IPS DF 6.9 (cell line): ENCODE measurements around the gene WWC1.
A peak's percentile ranks its signal among the peaks of the same experiment; 100 is the strongest.
"Not testable (repeated sequence)": the region's sequence is repeated elsewhere in the genome, so short reads cannot be mapped to it uniquely, and the experiment has no call there.

ENCODE experiments used
- DNase-seq: peaks from one replicate; pipeline ENCODE4 v3.0.0-alpha.2; 2013; ENCODE audit warnings: low read depth, low spot score
- H3K27ac ChIP-seq: one replicate; pipeline ENCODE4 v1.5.1; 2013; ENCODE audit warnings: low read length, control low read depth
- H3K27me3 ChIP-seq: 2 replicates; pipeline ENCODE4 v1.6.1; 2013; ENCODE audit warnings: mild to moderate bottlenecking, low read length; ENCODE audit not compliant: control insufficient read depth, insufficient read depth
- H3K36me3 ChIP-seq: 2 replicates; pipeline ENCODE4 v1.6.1; 2013; ENCODE audit warnings: low read length; ENCODE audit not compliant: control insufficient read depth, insufficient read depth
- H3K4me1 ChIP-seq: 2 replicates; pipeline ENCODE4 v1.6.1; 2013; ENCODE audit warnings: low read length; ENCODE audit not compliant: control insufficient read depth, insufficient read depth
- H3K4me3 ChIP-seq: 2 replicates; pipeline ENCODE4 v1.5.1; 2013; ENCODE audit warnings: mild to moderate bottlenecking, low read length
- H3K9me3 ChIP-seq: 2 replicates; pipeline ENCODE4 v1.6.1; 2013; ENCODE audit warnings: low read length, inconsistent platforms; ENCODE audit not compliant: control insufficient read depth, insufficient read depth
- WGBS: extraction: QIAGEN DNeasy Blood & Tissue Kit; methylation state at CpG from one replicate; pipeline ENCODE4 v1.1.7; 2013; ENCODE audit warnings: mixed read lengths, missing lambda C conversion rate; ENCODE audit not compliant: insufficient read length, insufficient coverage; 5-methylcytosine and 5-hydroxymethylcytosine counted together

WWC1 gene

DNA sequence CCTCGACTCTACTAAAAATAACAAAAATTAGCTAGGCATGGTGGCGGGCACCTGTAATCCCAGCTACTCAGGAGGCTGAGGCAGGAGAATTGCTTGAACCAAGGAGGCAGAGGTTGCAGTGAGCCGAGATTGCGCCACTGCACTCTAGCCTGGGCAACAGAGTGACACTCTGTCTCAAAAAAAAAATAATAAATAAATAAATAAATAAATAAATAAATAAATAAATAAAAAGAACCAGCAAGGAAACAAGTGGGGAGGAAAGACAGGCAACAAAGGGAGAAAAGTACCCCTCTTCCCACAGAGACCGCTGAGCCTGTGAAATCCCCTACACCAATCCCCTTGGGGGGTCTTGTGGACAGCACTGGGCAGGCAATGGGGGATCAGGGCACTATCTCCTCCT is 4.6 kb upstream of the WWC1 start:
- H3K36me3 ChIP-seq, DNase-seq, H3K4me3 ChIP-seq, H3K27me3 ChIP-seq, H3K27ac ChIP-seq, H3K9me3 ChIP-seq, H3K4me1 ChIP-seq: not testable (repeated sequence)
- whole genome bisulfite sequencing: no CpG with 5 or more reads among the region's 5 CpGs

DNA sequence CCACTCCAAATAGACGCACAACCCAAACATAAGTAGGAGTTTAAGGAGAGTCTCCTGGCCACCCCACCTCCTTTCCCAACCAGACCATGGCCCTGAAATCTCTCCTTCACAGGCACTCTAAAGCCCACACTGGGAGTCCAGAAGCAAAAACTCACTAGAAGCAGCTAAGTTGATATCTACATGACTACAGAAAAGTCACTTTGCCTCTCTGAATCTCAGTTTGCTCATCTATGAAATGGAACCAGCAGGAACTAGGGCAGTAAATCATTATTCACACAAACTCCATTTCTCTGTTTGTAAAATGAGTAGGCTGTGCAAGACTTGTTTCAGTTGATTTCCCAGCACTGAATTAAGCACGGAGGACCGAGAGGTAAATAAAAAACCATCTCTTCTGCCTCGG is 4.1 kb upstream of the WWC1 start:
- no peak for DNase-seq
- no peak overlapping the region for H3K4me3 ChIP-seq
- peaks cover 1% of the 10 kb centered on the region; the same call in 1 of the 2 replicates for H3K4me1 ChIP-seq
- no peaks in the 10 kb centered on the region for H3K9me3 ChIP-seq
- H3K27me3 ChIP-seq: no peaks in the 10 kb centered on the region
- no peak overlapping the region for H3K27ac ChIP-seq
- no CpG with 5 or more reads among the region's 4 CpGs for WGBS
- no peaks in the 10 kb centered on the region for H3K36me3 ChIP-seq

DNA sequence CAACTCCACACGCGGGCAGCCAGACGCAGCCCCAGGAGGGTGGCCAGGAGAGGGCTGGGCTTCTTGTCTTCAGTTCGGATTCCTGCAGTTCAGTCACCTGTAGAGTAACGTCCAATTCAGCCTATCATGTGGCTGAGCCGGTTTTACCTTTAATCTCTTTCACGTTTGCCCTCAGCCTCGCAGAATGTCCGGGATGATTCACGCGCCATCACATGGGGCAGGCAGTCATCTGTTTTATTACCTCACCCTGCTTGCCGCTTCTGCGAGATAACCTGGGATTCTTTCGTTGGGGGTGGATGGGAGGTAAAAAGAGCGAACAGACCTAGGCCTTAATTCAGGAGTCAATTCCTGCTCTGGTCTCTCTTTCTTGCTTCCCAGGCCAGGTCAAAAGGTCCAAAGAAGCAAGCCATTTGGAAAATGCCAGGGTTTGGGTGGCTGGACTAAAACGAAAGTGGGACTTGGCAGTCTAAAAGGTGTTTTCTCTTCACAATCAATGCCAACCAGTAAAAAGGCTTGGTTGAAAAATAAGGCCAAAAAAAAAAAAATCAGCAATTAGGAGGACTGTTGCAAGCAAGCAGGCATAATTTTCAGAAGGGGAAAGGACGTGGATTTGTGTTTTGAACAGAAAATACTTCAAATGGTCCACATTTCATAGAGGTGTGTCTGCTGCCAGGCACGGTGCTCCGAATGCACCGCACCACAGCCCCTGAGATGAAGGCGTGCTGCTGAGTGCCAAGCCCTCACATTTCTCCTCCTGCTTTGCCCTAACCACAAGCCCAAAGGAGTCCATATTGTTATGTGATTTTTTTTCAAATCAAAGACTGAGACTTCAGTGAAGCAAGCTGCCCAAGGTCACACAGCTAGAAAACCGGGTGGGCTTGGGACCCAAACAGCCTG is 2.8 kb upstream of the WWC1 start:
- H3K4me1 ChIP-seq: peaks cover 4% of the 10 kb centered on the region
- no CpG with 5 or more reads among the region's 22 CpGs for WGBS
- no peaks in the 10 kb centered on the region for H3K9me3 ChIP-seq
- DNase-seq: no peak
- H3K4me3 ChIP-seq: no peak overlapping the region
- no peak overlapping the region for H3K27ac ChIP-seq
- no peaks in the 10 kb centered on the region for H3K36me3 ChIP-seq
- H3K27me3 ChIP-seq: no peaks in the 10 kb centered on the region

- Histone ChIP-seq H3K4me3 (peak overlapping the region; percentile 48; the same call in 1 of the 2 replicates), H3K36me3 (no peaks in the 10 kb centered on the region), H3K9me3 (no peaks in the 10 kb centered on the region), H3K4me1 (peaks cover 7% of the 10 kb centered on the region), H3K27me3 (no peaks in the 10 kb centered on the region), H3K27ac (no peak overlapping the region)
- no peak for DNase-seq
- WGBS: no CpG with 5 or more reads among the region's 6 CpGs
These were observed 523 bp upstream of the WWC1 start for GRCh38 chr5:168290902-168291341.

DNA sequence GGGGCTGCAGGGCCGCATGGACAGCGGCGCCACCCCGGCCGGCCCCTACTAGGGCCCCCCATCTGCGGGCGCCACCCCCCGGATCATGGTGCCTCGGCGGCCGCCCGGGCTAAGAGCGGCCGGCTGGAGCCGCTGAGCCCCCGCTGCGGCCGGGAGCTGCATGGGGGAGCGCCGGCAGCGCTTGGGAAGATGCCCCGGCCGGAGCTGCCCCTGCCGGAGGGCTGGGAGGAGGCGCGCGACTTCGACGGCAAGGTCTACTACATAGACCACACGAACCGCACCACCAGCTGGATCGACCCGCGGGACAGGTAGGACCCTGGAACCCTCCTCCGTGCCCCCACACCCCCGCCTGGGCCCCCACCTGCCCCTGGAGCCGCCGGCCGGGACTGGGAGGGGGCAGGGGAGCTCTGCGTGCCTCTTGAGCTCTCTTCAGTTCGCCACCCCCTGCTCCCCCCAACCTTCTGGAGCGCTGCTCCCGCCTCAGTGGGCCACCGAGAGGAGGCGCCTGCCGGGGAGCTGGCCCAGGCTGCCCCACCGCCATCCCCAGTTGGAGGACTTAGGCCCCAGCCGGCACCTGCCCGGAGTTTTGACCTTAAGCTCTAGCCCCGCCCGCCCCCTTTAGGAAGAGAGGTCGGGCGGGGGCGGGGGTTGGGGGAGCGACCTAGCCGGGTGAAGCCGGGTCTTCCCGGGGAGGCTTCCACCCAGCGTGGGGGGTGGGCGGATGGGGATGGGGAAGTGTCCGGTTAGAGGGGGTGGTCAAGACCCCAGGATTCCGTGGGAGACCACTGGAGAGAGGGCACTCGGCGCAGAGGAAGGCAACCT is 730 bp downstream of the WWC1 start:
- H3K27ac ChIP-seq: no peak overlapping the region
- peak overlapping the region; percentile 48 for H3K4me3 ChIP-seq
- no peaks in the 10 kb centered on the region for H3K36me3 ChIP-seq
- no peaks in the 10 kb centered on the region for H3K9me3 ChIP-seq
- WGBS: no CpG with 5 or more reads among the region's 64 CpGs
- H3K27me3 ChIP-seq: no peaks in the 10 kb centered on the region
- no peak for DNase-seq
- H3K4me1 ChIP-seq: peaks cover 6% of the 10 kb centered on the region

DNA sequence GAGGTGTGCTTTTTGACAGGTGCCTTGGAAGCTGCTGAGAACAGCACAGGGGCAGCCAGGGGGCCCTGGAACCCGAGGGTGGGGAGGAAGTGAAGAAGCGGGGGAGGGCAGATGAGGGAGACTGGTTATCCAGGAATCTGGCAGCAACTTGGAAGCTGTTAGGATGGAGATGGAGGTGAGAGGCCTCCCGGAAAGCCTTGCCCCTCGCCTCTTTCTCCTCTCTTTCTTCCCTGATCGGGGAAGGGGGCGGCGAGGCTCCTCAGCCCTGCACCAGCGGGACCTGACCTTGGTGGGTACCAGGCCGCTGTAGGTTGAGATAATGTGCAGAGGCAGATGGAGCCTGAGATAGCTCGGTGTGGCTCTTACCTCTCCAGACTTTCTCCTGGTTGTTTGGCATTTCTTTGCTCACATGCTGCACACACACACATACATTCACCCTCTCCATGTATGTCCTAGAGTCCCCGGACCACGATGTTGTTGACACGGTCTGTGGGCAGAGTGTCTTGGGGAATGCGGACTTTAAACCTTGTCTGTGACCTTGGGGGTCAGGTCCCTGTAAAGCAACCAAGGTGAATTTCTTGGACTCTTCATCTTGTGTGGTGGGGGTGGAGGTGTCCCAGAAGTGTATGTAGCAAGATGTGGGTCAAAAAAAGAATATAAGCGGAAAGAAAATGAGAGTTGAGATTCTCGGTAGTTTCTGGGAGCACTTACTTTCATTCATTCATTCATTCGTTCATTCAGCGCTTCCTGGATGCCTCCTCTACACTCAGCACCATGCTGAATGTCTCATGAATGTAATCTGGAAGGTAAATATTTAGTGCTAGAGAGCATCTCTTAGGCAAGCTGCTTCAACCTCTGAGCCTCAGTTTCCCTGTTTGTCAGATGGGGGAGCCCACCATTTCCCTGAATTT is 1.6 kb downstream of the WWC1 start:
- no CpG with 5 or more reads among the region's 18 CpGs for WGBS
- H3K27ac ChIP-seq: no peak overlapping the region
- H3K4me1 ChIP-seq: peaks cover 6% of the 10 kb centered on the region

DNA sequence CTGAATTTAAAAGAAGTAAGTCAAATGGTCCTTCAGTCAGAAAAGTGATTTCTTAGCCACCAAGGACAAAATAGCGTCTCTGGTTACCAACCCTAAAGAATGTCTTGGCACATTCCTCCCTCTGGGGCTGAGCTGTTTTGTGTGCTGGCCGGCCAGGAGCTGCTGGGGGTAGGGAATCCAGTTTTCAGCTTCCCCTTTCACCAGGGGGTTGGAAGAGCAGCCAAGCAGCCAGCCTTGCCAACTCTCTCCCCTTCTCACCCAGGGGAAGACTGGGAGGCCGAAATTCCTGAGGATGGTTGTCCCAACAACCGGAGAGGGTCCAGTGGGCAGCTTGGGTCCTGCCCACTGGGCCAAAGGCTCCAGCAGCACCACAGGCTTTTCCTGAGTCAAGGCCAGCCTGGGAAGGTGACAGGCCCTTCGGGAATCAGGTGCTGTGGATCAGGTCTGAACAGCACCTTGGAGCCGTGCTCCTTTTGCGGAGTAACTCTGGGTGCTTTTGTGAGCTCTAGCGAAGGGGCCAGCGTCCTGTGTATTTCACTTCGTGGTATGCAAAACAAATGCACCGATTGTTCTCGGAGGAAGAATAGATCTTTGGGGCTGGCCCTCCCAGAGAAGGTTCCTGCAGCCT is 4.2 kb downstream of the WWC1 start:
- no peak overlapping the region for H3K4me3 ChIP-seq

More for the DNA sequence above, 1.6 kb downstream of the WWC1 start:
- Histone ChIP-seq H3K4me3 (peak overlapping the region; percentile 48; the same call in 1 of the 2 replicates), H3K9me3 (no peaks in the 10 kb centered on the region), H3K36me3 (no peaks in the 10 kb centered on the region), H3K27me3 (no peaks in the 10 kb centered on the region)
- DNase-seq: no peak

DNA sequence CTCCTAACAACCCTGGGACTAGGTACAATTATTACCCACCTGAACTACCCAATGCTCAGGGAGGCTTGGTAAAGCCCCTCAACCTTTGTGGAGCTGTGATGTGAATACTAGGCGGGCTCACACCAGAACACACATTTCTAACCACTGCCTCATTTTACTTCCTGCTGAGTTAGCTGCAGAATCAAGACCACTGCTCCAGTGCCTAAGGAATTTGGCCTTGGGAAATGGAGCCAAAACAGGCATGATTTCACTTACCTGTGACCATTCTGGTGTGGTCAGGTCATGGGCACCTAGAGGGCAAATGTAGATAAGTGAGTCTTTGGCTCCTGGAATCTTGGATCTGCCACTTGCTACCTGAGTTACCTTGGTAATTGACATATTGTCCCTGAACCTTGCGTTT is 5.2 kb downstream of the WWC1 start:
- WGBS: no CpG with 5 or more reads among the region's 2 CpGs
- H3K27me3 ChIP-seq: no peaks in the 10 kb centered on the region

More for the DNA sequence above, 4.2 kb downstream of the WWC1 start:
- no peaks in the 10 kb centered on the region for H3K36me3 ChIP-seq
- H3K27me3 ChIP-seq: no peaks in the 10 kb centered on the region
- H3K4me1 ChIP-seq: peaks cover 14% of the 10 kb centered on the region
- WGBS: no CpG with 5 or more reads among the region's 12 CpGs
- no peak overlapping the region for H3K27ac ChIP-seq
- DNase-seq: no peak
- no peaks in the 10 kb centered on the region for H3K9me3 ChIP-seq

GRCh38 chr5:168298949-168299348 is 7.5 kb downstream of the WWC1 start:
- WGBS: no CpG with 5 or more reads among the region's 7 CpGs
- no peak for DNase-seq
- no peak overlapping the region for H3K27ac ChIP-seq
- H3K27me3 ChIP-seq: no peaks in the 10 kb centered on the region
- H3K4me3 ChIP-seq: no peak overlapping the region
- H3K36me3 ChIP-seq: no peaks in the 10 kb centered on the region
- H3K9me3 ChIP-seq: no peaks in the 10 kb centered on the region
- H3K4me1 ChIP-seq: peaks cover 18% of the 10 kb centered on the region

More for the DNA sequence above, 5.2 kb downstream of the WWC1 start:
- peaks cover 14% of the 10 kb centered on the region for H3K4me1 ChIP-seq
- H3K36me3 ChIP-seq: no peaks in the 10 kb centered on the region
- H3K4me3 ChIP-seq: no peak overlapping the region
- DNase-seq: no peak
- no peak overlapping the region for H3K27ac ChIP-seq
- H3K9me3 ChIP-seq: no peaks in the 10 kb centered on the region
